K562 (cell line): Measurements from ENCODE around the gene CFAP54. TPM values are rescaled to one million over a fixed set of nuclear protein-coding genes. Genes with fewer than 3 reads are reported as not detected.

Source experiments
- ATAC-seq: fragments of 200-7000 bp; cut with Tn5 transposase; 3 replicates; pipeline ENCODE4 v1.9.1; 2020; ENCODE audit warnings: moderate library complexity
- BruUV-seq: library from RNA; stranded (reverse); fragments of 400-500 nt; replicated peaks from 2 replicates; lab custom pipeline; 2021; lab: Mats Ljungman, UMichigan
- CTCF ChIA-PET: fragments of 300-600 bp; formaldehyde crosslinking; extraction: SDS; loops from one replicate; lab custom pipeline; 2021; ENCODE audit warnings: low intra/inter-chr PET ratio; lab: Yijun Ruan, JAX
- POLR2A ChIA-PET: fragments of 300-600, 350-650 bp; sonication (Branson Sonifier 250); formaldehyde crosslinking; extraction: SDS; loops from one replicate; lab custom pipeline; 2021; ENCODE audit warnings: antibody characterized with exemption, inconsistent platforms; lab: Yijun Ruan, JAX
- DNase-seq, 4 experiments: peaks; one replicate each; pipeline versions ENCODE4 v3.0.0 to v3.0.0-alpha.2; 2011 to 2018; ENCODE audit warnings: low spot score in 3 of 4, mixed read lengths in 3 of 4; ENCODE audit errors: extremely low read depth in 1 of 4
- FAIRE-seq: peaks from 2 replicates; lab custom pipeline; 2011; peaks lifted over from hg19 to GRCh38; lab: Jason Lieb, UNC
- H2AFZ ChIP-seq: 2 replicates; pipeline ENCODE4 v1.6.0; 2011; ENCODE audit warnings: low read depth, low read length, control low read depth, inconsistent platforms
- H3K27ac ChIP-seq: fragments of 200-600 bp; 3 replicates; pipeline ENCODE4 v1.8.0; 2011; ENCODE audit warnings: low read depth, mild to moderate bottlenecking, control low read depth, inconsistent platforms, low read length, moderate library complexity, mixed read lengths; ENCODE audit errors: extremely low read depth
- H3K27me3 ChIP-seq, 2 experiments: fragments of 300-600 bp in 1 of 2; 2 replicates in 1 of 2; 3 replicates in 1 of 2; pipeline versions ENCODE4 v1.6.0 to v1.8.0; 2011; ENCODE audit warnings: inconsistent platforms in 2 of 2, low read length in 2 of 2, mild to moderate bottlenecking in 1 of 2, mixed read lengths in 1 of 2, moderate library complexity in 1 of 2; ENCODE audit not compliant: control insufficient read depth in 2 of 2, insufficient read depth in 2 of 2
- H3K36me3 ChIP-seq: fragments of 300-600 bp; 3 replicates; pipeline ENCODE4 v1.8.0; 2011; ENCODE audit warnings: mild to moderate bottlenecking, low read length, inconsistent platforms; ENCODE audit not compliant: control insufficient read depth, insufficient read depth
- H3K4me1 ChIP-seq, 2 experiments: fragments of 200-600 bp in 1 of 2; replicated peaks in 1 of 2; 2 replicates in 1 of 2; 3 replicates in 1 of 2; pipeline versions ENCODE4 v1.5.1 to v1.8.0; 2011; ENCODE audit warnings: inconsistent platforms in 2 of 2, low read length in 2 of 2, mild to moderate bottlenecking in 1 of 2, mixed read lengths in 1 of 2, moderate library complexity in 1 of 2; ENCODE audit not compliant: control insufficient read depth in 2 of 2, insufficient read depth in 2 of 2
- H3K4me2 ChIP-seq: 2 replicates; pipeline ENCODE4 v1.6.1; 2011; ENCODE audit warnings: low read length, control low read depth, inconsistent platforms, mixed read lengths; ENCODE audit not compliant: insufficient read depth
- H3K4me3 ChIP-seq: fragments of 200-600 bp; sonication (generic), shearing (Covaris generic); 2 replicates; pipeline ENCODE4 v1.5.1; 2016; ENCODE audit warnings: control low read depth, inconsistent platforms
- H3K79me2 ChIP-seq: fragments of 200-600 bp; 3 replicates; pipeline ENCODE4 v1.8.0; 2011; ENCODE audit warnings: low read length, inconsistent platforms; ENCODE audit not compliant: control insufficient read depth, insufficient read depth
- H3K9ac ChIP-seq, 2 experiments: 2 replicates each; pipeline versions ENCODE4 v1.6.0 to v1.6.1; 2011; ENCODE audit warnings: low read depth in 2 of 2, low read length in 2 of 2, control low read depth in 1 of 2, inconsistent platforms in 1 of 2, mild to moderate bottlenecking in 1 of 2, mixed read lengths in 1 of 2; ENCODE audit not compliant: insufficient read depth in 1 of 2
- H3K9me1 ChIP-seq: one replicate; pipeline ENCODE4 v1.6.0; 2011; ENCODE audit warnings: inconsistent platforms, mild to moderate bottlenecking, low read length, moderate library complexity; ENCODE audit not compliant: control insufficient read depth, insufficient read depth
- H3K9me3 ChIP-seq: replicated peaks from 2 replicates; pipeline ENCODE4 v1.5.1; 2011; ENCODE audit warnings: low read depth, low read length, inconsistent platforms; ENCODE audit not compliant: control insufficient read depth, insufficient read depth
- H4K20me1 ChIP-seq: replicated peaks from 2 replicates; pipeline ENCODE4 v1.6.1; 2011; ENCODE audit warnings: low read length, inconsistent platforms, mixed read lengths; ENCODE audit not compliant: control insufficient read depth, insufficient read depth
- CBX2 ChIP-seq: fragments of 200-600 bp; sonication (generic); IDR thresholded peaks from one replicate; pipeline ENCODE4 v1.6.1; 2012; ENCODE audit warnings: mild to moderate bottlenecking, low read length, inconsistent platforms; ENCODE audit not compliant: insufficient read depth, poor library complexity, severe bottlenecking
- CEBPB ChIP-seq: fragments of 450-650 bp; IDR thresholded peaks from 2 replicates; pipeline ENCODE4 v1.6.1; 2016; ENCODE audit warnings: missing genetic modification characterization, missing compliant biosample characterization
- DIDO1 ChIP-seq: fragments of 450-650 bp; IDR thresholded peaks from 2 replicates; pipeline ENCODE4 v1.6.1; 2016; ENCODE audit warnings: low read depth, missing biosample characterization, missing genetic modification characterization
- GABPB1 ChIP-seq: sonication (generic); formaldehyde crosslinking; IDR thresholded peaks from 2 replicates; pipeline ENCODE4 v1.8.0; 2022; ENCODE audit warnings: mild to moderate bottlenecking, missing genetic modification reagents
- HDAC6 ChIP-seq: IDR thresholded peaks from 2 replicates; pipeline ENCODE4 v1.6.1; 2012; ENCODE audit warnings: low read depth, mild to moderate bottlenecking, control low read depth, inconsistent platforms, low read length, moderate library complexity
- KDM2B ChIP-seq: fragments of 250-450 bp; sonication (Bioruptor Pico); IDR thresholded peaks from 2 replicates; pipeline ENCODE4 v1.8.0; 2021; ENCODE audit warnings: mild to moderate bottlenecking, moderate library complexity
- SLC30A9 ChIP-seq: fragments of 250-450 bp; sonication (Bioruptor Pico); IDR thresholded peaks from 2 replicates; pipeline ENCODE4 v1.8.0; 2022; ENCODE audit warnings: mild to moderate bottlenecking, moderate library complexity
- SMAD4 ChIP-seq: fragments of 250-450 bp; sonication (Bioruptor Pico); conservative IDR thresholded peaks from 2 replicates; pipeline ENCODE4 v1.8.0; 2021; ENCODE audit warnings: inconsistent platforms, mild to moderate bottlenecking, moderate library complexity
- SP2 ChIP-seq: IDR thresholded peaks from 2 replicates; pipeline ENCODE4 v1.6.1; 2011; ENCODE audit warnings: mild to moderate bottlenecking, low read depth, low read length, moderate library complexity; ENCODE audit not compliant: poor library complexity, severe bottlenecking; ENCODE audit errors: extremely low read depth
- SPI1 ChIP-seq: IDR thresholded peaks from 2 replicates; pipeline ENCODE4 v1.6.1; 2011; ENCODE audit warnings: low read depth, low read length, control low read depth, borderline replicate concordance
- TCF3 ChIP-seq: sonication (generic); formaldehyde crosslinking; IDR thresholded peaks from 2 replicates; pipeline ENCODE4 v1.4.0; 2020; ENCODE audit warnings: mild to moderate bottlenecking, missing genetic modification reagents
- U2AF1 ChIP-seq: fragments of 200-400 bp; formaldehyde crosslinking; optimal IDR thresholded peaks from 2 replicates; pipeline ENCODE3; 2017; ENCODE audit warnings: mild to moderate bottlenecking, low read depth, low read length, moderate library complexity
- ZBED1 ChIP-seq: IDR thresholded peaks from 2 replicates; pipeline ENCODE4 v1.6.1; 2014
- ZNF274 ChIP-seq: IDR thresholded peaks from 2 replicates; pipeline ENCODE4 v1.6.1; 2011; ENCODE audit warnings: low read depth, mild to moderate bottlenecking, low read length, moderate library complexity, borderline replicate concordance
- ZNF696 ChIP-seq: fragments of 250-450 bp; sonication (Bioruptor Pico); conservative IDR thresholded peaks from 2 replicates; pipeline ENCODE4 v1.4.0; 2020; ENCODE audit warnings: mild to moderate bottlenecking, moderate library complexity
- ZNF830 ChIP-seq: fragments of 250-450 bp; sonication (Bioruptor Pico); IDR thresholded peaks from 2 replicates; pipeline ENCODE4 v1.5.0; 2021; ENCODE audit warnings: mild to moderate bottlenecking
- WGBS: fragments of 100-300 bp; shearing (Covaris generic); methylation state at CpG from one replicate; pipeline ENCODE4 v1.1.6; 2016; ENCODE audit warnings: low coverage, mixed read lengths; ENCODE audit not compliant: insufficient coverage; ENCODE audit errors: missing lambda C conversion rate; 5-methylcytosine and 5-hydroxymethylcytosine counted together
- in situ Hi-C: fragments of 300-500 bp; cut with MboI; formaldehyde crosslinking; loops from 4 replicates; pipeline ENCODE4 v1.15.0; 2018; ENCODE audit warnings: inconsistent platforms, mixed read lengths
- intact Hi-C: fragments of 100-400 bp; cut with micrococcal nuclease; formaldehyde crosslinking; loops from 2 replicates; pipeline ENCODE4 v1.14.2; 2022
- polyA plus RNA-seq, 8 experiments: library from polyadenylated mRNA; depleted of rRNA in 4 of 8; stranded (reverse) in 5 of 8; unstranded in 3 of 8; fragments of >200 nt; fragmentation: Nextera tagmentation in 2 of 8; fragmentation: Illumina TruSeq in 1 of 8; extraction: Ambion mirVana in 2 of 8; extraction: Trizol in 1 of 8; gene quantifications; 2 replicates each; pipeline versions ENCODE4 v1.2.1 to v1.2.3, GENCODE V29; 2011 to 2014; ENCODE audit warnings: inconsistent platforms in 1 of 8, missing spikeins in 1 of 8
- total RNA-seq, 7 experiments: library from RNA; depleted of rRNA in 6 of 7; stranded (reverse); fragments of >200 nt in 6 of 7; fragmentation: Illumina TruSeq in 2 of 7; extraction: Trizol in 2 of 7; gene quantifications; 2 replicates each; pipeline versions ENCODE4 v1.2.1 to v1.2.3, GENCODE V29; 2011 to 2021; ENCODE audit warnings: low replicate concordance in 1 of 7
- TF ChIP-seq, protein P1 (sequence below), 2 experiments: fragments of 450-650 bp in 1 of 2; sonication (generic) in 1 of 2; formaldehyde crosslinking; conservative IDR thresholded peaks; 2 replicates each; pipeline versions ENCODE4 v1.4.0 to v1.8.1; 2020 to 2022; ENCODE audit warnings: mild to moderate bottlenecking in 1 of 2, missing genetic modification reagents in 1 of 2
- TF ChIP-seq, protein P2 (sequence below): sonication (generic); formaldehyde crosslinking; IDR thresholded peaks from 2 replicates; pipeline ENCODE4 v1.8.0; 2022; ENCODE audit warnings: missing genetic modification reagents, mild to moderate bottlenecking, borderline replicate concordance
- TF ChIP-seq, protein P3 (sequence below), 2 experiments: fragments of 450-650 bp; IDR thresholded peaks; 2 replicates each; pipeline ENCODE4 v1.6.1; 2018; ENCODE audit warnings: mild to moderate bottlenecking in 2 of 2, low read depth in 1 of 2; ENCODE audit not compliant: partially characterized antibody in 2 of 2

The CFAP54 gene
- total and polyA plus RNA-seq, 9 of the 15 experiments (the other 6 are each of a cell fraction or from before 2014, with no cell fraction given) = 0.03 to 0.23 (median 0.10) TPM; not detected in 3

DNA sequence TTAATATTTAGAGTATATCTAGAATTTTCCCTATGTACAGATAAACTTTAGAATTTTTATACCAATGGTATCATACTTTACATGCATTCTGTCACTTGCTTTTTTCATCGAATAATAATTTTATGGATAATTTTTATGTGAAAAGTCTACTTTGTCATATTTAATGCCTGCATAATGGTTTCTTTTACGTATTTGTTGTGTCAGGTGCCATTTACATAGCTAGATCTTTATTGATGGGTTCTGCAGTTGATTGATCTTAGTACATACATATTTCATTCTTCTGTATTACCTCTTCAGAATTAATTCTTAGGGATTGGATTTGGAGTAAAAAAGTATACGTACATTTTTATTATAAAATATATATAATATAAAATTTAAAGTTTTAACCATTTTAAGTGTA, 340.0 kb downstream of the CFAP54 start:
- POLR2A ChIA-PET = no interaction called here
- Histone ChIP-seq H2AFZ (no peak overlapping the region), H3K79me2 (no peaks in the 10 kb centered on the region), H3K4me3 (no peak overlapping the region), H3K4me1 (no peaks in the 10 kb centered on the region), H4K20me1 (no peaks in the 10 kb centered on the region), H3K27me3 (no peaks in the 10 kb centered on the region), H3K9ac (no peak overlapping the region), H3K36me3 (no peaks in the 10 kb centered on the region), H3K27ac (no peak overlapping the region), H3K4me2 (no peak overlapping the region), H3K9me1 (no peaks in the 10 kb centered on the region), H3K9me3 (no peaks in the 10 kb centered on the region)
- intact Hi-C loops = no loop called here
- BruUV-seq = no TSS peak
- in situ Hi-C loops = no loop called here
- no peak for FAIRE-seq
- ATAC-seq = no peak
- CTCF ChIA-PET = no interaction called here
- 4% methylated on average over 3 of the region's 3 CpGs for WGBS
- DNase-seq = no peak
- no peak for TF ChIP-seq ZNF830 (CRISPR knock-in tag)
- TF ChIP-seq KDM2B (CRISPR knock-in tag) = no peak
- TF ChIP-seq HDAC6 = no peak
- no peak for TF ChIP-seq CBX2
- TF ChIP-seq SPI1 = no peak
- no peak for TF ChIP-seq U2AF1
- TF ChIP-seq ZNF274 = no peak
- no peak for TF ChIP-seq DIDO1
- TF ChIP-seq SP2 = no peak
- TF ChIP-seq, protein P1, sequence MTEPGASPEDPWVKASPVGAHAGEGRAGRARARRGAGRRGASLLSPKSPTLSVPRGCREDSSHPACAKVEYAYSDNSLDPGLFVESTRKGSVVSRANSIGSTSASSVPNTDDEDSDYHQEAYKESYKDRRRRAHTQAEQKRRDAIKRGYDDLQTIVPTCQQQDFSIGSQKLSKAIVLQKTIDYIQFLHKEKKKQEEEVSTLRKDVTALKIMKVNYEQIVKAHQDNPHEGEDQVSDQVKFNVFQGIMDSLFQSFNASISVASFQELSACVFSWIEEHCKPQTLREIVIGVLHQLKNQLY (CRISPR knock-in tag; conservative IDR thresholded peaks at IDR 0.05) = no peak
- no peak for TF ChIP-seq CEBPB (tag)
- TF ChIP-seq, protein P2, sequence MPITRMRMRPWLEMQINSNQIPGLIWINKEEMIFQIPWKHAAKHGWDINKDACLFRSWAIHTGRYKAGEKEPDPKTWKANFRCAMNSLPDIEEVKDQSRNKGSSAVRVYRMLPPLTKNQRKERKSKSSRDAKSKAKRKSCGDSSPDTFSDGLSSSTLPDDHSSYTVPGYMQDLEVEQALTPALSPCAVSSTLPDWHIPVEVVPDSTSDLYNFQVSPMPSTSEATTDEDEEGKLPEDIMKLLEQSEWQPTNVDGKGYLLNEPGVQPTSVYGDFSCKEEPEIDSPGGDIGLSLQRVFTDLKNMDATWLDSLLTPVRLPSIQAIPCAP (CRISPR knock-in tag) = no peak
- no peak for TF ChIP-seq SLC30A9 (CRISPR knock-in tag)
- TF ChIP-seq SMAD4 (CRISPR knock-in tag) = no peak
- no peak for TF ChIP-seq GABPB1 (CRISPR knock-in tag)
- TF ChIP-seq, protein P3, sequence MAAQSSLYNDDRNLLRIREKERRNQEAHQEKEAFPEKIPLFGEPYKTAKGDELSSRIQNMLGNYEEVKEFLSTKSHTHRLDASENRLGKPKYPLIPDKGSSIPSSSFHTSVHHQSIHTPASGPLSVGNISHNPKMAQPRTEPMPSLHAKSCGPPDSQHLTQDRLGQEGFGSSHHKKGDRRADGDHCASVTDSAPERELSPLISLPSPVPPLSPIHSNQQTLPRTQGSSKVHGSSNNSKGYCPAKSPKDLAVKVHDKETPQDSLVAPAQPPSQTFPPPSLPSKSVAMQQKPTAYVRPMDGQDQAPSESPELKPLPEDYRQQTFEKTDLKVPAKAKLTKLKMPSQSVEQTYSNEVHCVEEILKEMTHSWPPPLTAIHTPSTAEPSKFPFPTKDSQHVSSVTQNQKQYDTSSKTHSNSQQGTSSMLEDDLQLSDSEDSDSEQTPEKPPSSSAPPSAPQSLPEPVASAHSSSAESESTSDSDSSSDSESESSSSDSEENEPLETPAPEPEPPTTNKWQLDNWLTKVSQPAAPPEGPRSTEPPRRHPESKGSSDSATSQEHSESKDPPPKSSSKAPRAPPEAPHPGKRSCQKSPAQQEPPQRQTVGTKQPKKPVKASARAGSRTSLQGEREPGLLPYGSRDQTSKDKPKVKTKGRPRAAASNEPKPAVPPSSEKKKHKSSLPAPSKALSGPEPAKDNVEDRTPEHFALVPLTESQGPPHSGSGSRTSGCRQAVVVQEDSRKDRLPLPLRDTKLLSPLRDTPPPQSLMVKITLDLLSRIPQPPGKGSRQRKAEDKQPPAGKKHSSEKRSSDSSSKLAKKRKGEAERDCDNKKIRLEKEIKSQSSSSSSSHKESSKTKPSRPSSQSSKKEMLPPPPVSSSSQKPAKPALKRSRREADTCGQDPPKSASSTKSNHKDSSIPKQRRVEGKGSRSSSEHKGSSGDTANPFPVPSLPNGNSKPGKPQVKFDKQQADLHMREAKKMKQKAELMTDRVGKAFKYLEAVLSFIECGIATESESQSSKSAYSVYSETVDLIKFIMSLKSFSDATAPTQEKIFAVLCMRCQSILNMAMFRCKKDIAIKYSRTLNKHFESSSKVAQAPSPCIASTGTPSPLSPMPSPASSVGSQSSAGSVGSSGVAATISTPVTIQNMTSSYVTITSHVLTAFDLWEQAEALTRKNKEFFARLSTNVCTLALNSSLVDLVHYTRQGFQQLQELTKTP (IDR thresholded peaks at IDR 0.05; ENCODE audit: low read depth in 1 of 2, partially characterized antibody in 2 of 2) = no peak
- TF ChIP-seq TCF3 = no peak
- no peak for TF ChIP-seq ZBED1
- TF ChIP-seq ZNF696 = no peak
